CMK (cell line): ENCODE results near the gene SLC7A8.

ENCODE experiments used
- DNase-seq: peaks from one replicate; pipeline ENCODE4 v3.0.0-alpha.2; 2010; ENCODE audit warnings: low read depth

The SLC7A8 gene

DNA sequence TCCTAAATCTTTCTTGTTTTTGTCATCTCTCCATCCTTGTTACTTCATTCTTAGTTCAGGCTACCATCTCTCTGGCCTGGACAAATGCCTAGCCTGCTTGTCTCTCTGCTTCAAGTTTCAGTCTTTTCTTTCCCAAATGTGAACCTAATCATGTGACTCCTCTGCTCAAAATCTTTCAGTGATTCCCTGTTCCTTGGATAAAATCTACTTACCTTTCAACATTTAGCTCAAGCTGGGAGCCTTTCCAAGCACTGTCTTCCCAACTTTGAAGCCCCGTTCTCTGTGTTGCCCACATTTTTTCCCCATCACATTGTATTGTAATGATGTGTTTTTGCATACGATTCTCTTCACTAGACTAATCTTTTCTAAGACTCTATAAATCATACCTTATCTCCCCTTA, 24.7 kb downstream of the SLC7A8 start:
- no peak for DNase-seq

- no peak for DNase-seq
Observed at GRCh38 chr14:23154964-23155587, 28.4 kb downstream of the SLC7A8 start.

DNA sequence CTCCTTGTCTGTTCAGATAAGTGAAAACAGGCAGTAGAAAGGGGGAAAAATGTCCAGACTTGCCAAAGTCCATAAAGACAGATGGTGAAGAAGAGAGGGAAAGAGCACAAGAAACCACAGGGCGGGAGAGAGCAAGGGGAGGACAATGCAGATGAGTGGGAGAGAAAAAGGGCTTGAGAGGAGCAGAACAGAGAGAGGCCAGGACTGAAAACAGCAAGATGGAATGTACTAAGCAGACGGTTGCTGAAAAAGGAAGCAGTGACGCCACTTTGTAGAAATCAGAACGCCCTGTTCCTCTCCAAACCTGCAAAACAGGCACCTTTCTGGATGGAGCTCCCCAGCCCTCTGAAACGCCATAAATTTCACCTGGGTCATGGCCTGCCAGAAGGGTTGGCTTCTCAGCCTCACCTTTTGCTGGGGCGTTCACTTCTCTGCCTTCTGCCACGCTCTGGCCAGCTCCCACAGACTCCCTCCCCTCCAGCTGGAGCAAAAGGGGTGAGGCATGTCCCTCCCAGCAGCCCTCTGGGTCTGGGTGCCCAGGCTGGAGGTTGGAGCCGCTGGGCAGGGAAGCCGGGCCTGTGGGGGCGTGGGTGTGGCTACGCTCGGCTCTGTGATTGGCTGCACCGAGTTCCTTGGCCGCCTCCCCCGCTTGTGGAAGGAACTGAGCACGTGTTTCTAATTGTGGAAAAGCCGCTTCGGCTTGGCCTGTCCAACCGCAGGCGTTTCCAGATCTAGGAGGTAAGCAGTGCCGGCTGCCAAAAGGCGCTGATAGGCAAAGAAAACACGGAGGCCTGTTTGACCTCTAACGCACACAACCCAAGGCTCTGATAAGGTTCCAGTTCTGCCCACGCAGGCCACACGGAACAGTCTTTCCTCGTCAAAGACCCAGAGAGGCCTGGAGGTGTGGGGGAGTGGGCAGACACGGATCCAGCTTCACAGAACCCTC, 29.3 kb downstream of the SLC7A8 start:
- peak; percentile 70 for DNase-seq

DNA sequence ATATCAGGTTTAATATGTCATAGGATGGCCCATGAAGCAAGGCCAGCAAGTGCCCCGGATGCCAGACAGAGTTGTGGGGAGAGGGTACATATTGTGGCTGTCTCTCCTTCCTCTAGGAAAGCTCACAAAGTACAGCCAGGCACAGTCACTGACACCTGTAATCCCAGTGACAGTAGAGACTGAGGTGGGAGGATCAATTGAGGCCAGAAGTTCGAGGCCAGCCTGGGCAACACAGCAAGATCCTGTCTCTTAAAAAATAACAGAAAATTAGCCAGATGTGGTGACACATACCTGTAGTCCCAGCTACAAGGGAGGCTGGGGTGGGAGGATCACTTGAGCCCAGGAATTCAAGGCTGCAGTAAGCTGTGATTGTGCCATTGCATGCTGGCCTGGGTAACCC, 32.1 kb downstream of the SLC7A8 start:
- DNase-seq, result no peak

- DNase-seq, result no peak
Observed at GRCh38 chr14:23149745-23150144, 33.7 kb downstream of the SLC7A8 start.

DNA sequence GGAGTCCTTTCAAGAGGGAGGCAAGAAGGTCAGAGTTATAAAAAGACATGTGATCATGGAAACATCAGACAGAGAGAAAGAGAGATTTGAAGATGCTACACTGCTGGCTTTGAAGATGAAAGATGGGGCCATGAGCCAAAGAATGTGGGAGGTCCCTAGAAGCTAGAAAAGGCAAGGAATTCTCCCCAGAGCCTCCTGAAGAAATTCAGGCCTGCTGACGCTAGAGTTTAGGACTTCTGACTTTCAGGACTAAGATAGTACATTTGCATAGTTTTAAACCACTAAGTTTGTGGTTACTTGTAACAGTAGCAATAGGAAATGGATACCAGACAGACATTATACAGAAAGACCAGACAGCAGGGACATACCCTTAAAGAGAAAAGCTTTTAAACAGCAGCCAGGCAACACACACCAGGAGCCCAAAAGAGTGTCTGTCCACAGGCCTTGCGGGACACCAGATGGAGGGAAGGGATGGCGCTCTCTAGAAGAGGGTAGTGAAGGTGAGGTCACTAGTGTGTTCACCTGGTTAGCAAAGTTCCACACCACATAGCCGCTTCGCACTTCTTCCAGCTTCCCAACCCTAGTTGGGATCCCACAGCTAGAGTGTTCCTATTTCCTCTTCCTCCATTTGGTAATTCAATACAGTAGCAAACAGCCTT, 34.7 kb downstream of the SLC7A8 start:
- DNase-seq, result no peak

GRCh38 chr14:23147676-23148075, 35.8 kb downstream of the SLC7A8 start:
- DNase-seq, result no peak

DNA sequence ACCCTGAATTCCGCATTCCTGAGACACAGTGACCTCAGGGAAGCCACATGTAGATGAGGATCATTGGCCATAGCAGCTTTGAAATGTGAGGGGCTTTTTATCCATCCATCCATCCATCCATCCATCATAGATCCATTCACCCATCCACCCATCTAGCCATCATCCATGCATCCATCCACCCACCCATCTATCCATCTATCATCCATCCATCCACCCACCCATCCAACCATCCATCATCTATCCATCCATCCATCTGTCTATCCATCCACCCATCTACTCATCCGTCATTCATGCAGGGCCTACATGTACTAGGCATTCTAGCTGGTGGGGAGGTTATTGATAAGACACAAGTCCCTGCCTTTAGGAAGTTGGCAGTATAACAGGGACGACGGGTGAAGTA, 36.5 kb downstream of the SLC7A8 start:
- DNase-seq, result no peak

DNA sequence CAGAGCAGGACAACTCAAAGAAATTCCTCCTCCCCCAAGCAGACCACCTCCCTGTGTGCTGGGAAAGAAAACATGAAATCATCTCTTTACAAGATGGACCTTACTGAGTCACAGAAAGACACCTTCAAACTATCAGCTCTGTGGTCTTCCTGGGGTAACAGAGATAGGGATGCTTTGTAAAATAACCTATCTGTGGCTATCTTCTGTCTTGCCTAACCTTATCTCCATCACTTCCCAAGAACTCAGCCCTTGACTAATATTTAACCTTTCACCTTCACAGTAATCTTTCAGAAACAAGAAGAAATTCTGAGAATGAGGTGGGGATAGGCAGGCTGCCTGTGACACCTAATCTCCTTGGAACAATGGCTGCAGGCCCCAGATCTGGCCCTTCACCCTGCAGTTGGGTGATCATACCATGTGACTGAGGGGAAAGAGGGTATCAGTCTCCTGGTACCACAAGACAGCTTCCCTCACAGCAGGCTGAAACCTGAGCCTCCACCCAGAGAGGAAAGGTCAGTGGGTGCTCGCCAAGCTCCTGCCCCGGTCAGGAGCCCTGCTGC, 37.0 kb downstream of the SLC7A8 start:
- no peak for DNase-seq

DNA sequence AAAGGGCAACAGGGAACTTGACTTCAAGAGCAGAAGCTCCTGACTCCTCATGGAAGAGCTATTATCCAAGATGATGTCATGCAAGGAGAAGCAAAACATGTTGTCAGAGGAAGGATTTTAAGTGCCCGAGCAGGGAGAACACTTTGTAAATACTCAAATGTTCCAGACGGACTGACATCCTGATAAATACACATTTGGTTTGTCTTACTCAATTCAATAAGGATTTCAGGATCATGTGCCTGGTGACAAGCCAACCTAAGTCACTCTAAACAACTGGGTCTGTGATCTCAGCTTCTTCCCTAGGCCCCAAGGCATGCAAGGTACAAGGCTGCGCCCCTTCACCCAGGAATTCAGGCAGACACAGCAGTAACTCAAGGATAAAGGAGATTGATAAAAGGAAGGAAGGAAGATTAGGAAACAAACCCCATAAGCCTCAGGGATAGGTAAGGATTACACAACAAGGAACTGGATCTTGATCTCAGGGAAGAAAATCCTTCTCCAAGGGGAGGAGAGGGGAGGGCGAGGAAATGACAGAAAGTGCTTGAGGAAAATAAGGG, 37.6 kb downstream of the SLC7A8 start:
- DNase-seq, result no peak

DNA sequence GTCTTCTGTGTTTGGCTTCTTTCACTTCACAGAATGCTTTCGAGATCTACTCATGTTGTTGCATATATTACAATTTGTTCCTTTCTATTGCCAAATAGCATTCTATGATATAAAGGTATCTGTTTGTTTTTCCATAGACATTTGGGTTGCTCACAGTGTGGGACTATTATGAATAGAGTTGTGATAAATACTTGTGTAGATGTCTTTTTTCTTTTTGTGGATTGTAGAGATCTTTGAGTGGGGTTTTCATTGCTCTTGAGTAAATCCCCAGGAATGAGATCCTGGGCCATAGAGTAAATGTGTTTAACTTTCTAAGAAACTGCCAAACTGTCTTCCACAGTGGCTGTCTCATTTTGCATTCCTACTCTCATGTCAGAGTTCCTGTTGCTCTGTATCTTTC, 39.5 kb downstream of the SLC7A8 start:
- no peak for DNase-seq

- DNase-seq, result no peak
Observed at GRCh38 chr14:23142826-23143225, 40.6 kb downstream of the SLC7A8 start.

DNA sequence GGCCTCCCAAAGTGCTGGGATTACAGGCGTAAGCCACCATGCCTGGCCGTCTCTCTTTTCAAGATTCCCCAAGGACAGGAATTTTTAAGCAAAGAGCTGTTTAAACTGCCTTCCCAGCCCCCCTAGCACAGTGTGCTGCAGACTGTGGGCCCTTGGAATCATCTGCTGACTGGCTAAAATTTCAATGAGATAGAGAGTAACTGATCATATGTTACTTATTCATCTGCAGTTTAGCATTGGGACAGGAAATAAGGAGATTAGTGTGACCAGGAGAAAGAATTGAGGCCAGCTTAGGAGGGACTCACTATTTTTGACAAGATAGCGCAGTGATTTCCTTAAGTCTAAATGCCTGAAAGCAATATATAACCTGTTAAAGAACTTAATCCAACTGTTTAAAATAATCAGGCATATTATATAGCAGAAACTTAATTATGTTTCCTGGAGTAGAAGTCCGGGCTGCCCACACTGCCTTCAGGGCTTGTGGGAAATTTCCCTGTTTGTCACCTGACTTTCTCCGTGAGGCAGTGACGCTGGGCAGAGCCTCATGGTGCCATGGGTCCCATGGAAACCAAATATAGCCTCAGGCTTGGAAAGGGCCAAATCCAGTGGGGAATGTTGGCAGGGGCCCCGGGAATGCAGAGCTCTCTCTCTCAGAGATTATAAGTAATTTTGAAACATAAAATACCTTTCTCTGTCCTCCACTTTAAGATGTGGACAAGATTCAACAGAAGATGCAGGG, 41.6 kb downstream of the SLC7A8 start:
- DNase-seq, result no peak

GRCh38 chr14:23140371-23140770, 43.1 kb downstream of the SLC7A8 start:
- DNase-seq, result no peak

GRCh38 chr14:23139874-23140273, 43.6 kb downstream of the SLC7A8 start:
- DNase-seq, result no peak

DNA sequence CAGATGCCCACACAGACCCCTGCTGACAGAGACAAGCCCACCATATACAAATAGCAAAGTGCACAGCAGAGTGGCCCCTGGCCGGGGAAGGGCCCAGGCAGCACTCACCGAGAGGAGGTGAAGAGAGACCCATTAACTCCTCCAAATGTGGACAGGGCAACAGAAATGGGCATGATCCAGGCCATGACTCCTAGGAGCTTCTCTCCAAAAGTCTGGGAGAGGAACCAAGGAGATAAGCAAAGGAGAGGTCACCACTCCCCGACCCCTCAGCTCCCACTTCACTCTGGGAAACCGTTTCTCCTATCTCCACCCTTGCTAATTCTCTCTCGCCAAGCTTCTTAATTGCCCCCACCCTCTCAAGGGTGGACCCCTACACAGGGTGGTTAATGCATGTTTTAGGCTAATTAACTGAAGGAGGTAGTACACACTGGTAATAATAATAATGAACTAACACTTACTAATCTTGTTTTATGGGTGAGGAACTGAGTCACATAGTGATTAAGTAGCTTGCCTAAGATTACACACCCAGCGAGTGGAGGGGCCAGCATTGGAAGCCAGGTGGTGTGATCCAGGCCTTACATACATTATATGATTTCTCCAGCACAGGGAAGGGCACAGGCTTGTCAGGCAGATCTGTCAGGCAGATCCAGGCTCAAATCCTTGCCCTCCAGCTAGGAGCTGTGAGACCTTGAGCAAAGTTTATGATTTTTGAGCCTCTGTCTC, 45.5 kb downstream of the SLC7A8 start:
- no peak for DNase-seq

GRCh38 chr14:23137192-23137812, 46.2 kb downstream of the SLC7A8 start:
- no peak for DNase-seq

- no peak for DNase-seq
Observed at GRCh38 chr14:23136566-23137133, 46.8 kb downstream of the SLC7A8 start.

GRCh38 chr14:23132970-23133369, 50.5 kb downstream of the SLC7A8 start:
- DNase-seq, result no peak

DNA sequence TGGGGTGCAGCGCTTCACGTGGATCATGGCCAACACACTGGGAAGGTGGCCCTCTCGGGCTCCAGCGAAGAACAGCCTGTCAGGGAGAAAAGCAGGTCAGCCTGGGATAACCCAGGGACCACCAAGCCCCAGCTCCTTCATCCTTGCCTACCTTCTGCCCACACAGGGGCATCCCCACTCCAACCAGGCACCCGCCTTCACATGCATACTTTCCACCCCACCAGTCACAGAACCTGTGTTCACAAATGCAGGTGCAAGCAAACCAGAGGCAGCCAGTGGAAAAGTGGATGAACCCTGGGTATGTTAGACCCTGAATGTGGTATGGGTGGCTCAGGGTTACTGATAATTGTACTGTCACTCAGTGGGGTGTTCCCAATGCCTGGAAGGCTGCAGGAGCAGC, 52.0 kb downstream of the SLC7A8 start:
- DNase-seq, result no peak
